GM18868 (cell line): ENCODE data around the gene FAM228B.
A peak's percentile ranks its signal among the peaks of the same experiment; 100 is the strongest.
"Not testable (repeated sequence)": the region's sequence is repeated elsewhere in the genome, so short reads cannot be mapped to it uniquely, and the experiment has no call there.

Experiments used
- ATAC-seq: cut with Tn5 transposase; IDR thresholded peaks from one replicate; pipeline ENCODE4 v1.9.1; 2021; ENCODE audit warnings: mild to moderate bottlenecking, moderate library complexity; ENCODE audit not compliant: unreplicated experiment

Gene FAM228B

GRCh38 chr2:24101992-24102391 is 21.3 kb upstream of the FAM228B start:
- ATAC-seq = no peak

GRCh38 chr2:24102677-24103076 is 20.6 kb upstream of the FAM228B start:
- no peak for ATAC-seq

GRCh38 chr2:24104110-24104650 is 19.1 kb upstream of the FAM228B start:
- no peak for ATAC-seq

GRCh38 chr2:24104906-24105305 is 18.4 kb upstream of the FAM228B start:
- no peak for ATAC-seq

GRCh38 chr2:24105816-24106215 is 17.5 kb upstream of the FAM228B start:
- no peak for ATAC-seq

GRCh38 chr2:24106786-24107185 is 16.5 kb upstream of the FAM228B start:
- no peak for ATAC-seq

- no peak for ATAC-seq
These were observed 15.9 kb upstream of the FAM228B start for GRCh38 chr2:24107336-24107735.

- ATAC-seq = not testable (repeated sequence)
These were observed 13.8 kb upstream of the FAM228B start for GRCh38 chr2:24109431-24109830.

- no peak for ATAC-seq
These were observed 12.5 kb upstream of the FAM228B start for GRCh38 chr2:24110660-24111303.

GRCh38 chr2:24111407-24111901 is 11.8 kb upstream of the FAM228B start:
- no peak for ATAC-seq

- ATAC-seq = no peak
These were observed 8.2 kb upstream of the FAM228B start for GRCh38 chr2:24115057-24115456.

- ATAC-seq = no peak
These were observed 5.4 kb upstream of the FAM228B start for GRCh38 chr2:24117902-24118301.

GRCh38 chr2:24121066-24121465 is 2.2 kb upstream of the FAM228B start:
- ATAC-seq = no peak

GRCh38 chr2:24121469-24121868 is 1.8 kb upstream of the FAM228B start:
- ATAC-seq = no peak

- ATAC-seq = no peak
These were observed 689 bp upstream of the FAM228B start for GRCh38 chr2:24122366-24123194.

GRCh38 chr2:24123922-24124580 is 782 bp downstream of the FAM228B start:
- peak; percentile 5 for ATAC-seq

GRCh38 chr2:24125956-24126355 is 2.7 kb downstream of the FAM228B start:
- no peak for ATAC-seq

- no peak for ATAC-seq
These were observed 9.3 kb downstream of the FAM228B start for GRCh38 chr2:24132543-24132942.

GRCh38 chr2:24140305-24140704 is 17.0 kb downstream of the FAM228B start:
- not testable (repeated sequence) for ATAC-seq

GRCh38 chr2:24147364-24147763 is 24.1 kb downstream of the FAM228B start:
- no peak for ATAC-seq

- ATAC-seq = no peak
These were observed 29.3 kb downstream of the FAM228B start for GRCh38 chr2:24152413-24153197.
